IPS-15b (cell line): ENCODE measurements around the gene SLC16A10.
A peak's percentile ranks its signal among the peaks of the same experiment; 100 is the strongest.

Source experiments
- H3K27me3 ChIP-seq: one replicate; pipeline ENCODE4 v1.6.1; 2013; ENCODE audit warnings: low read length; ENCODE audit not compliant: control insufficient read depth, insufficient read depth
- H3K36me3 ChIP-seq: one replicate; pipeline ENCODE4 v1.6.1; 2013; ENCODE audit warnings: low read length; ENCODE audit not compliant: control insufficient read depth, insufficient read depth
- H3K4me1 ChIP-seq: one replicate; pipeline ENCODE4 v1.6.1; 2013; ENCODE audit warnings: mild to moderate bottlenecking, low read length; ENCODE audit not compliant: control insufficient read depth, insufficient read depth
- H3K4me3 ChIP-seq: one replicate; pipeline ENCODE4 v1.5.1; 2013; ENCODE audit warnings: low read depth, low read length
- H3K9ac ChIP-seq: one replicate; pipeline ENCODE4 v1.6.1; 2013; ENCODE audit warnings: low read depth, mild to moderate bottlenecking, low read length
- H3K9me3 ChIP-seq: one replicate; pipeline ENCODE4 v1.6.1; 2013; ENCODE audit warnings: mild to moderate bottlenecking, low read length; ENCODE audit not compliant: control insufficient read depth, insufficient read depth

The SLC16A10 gene

DNA sequence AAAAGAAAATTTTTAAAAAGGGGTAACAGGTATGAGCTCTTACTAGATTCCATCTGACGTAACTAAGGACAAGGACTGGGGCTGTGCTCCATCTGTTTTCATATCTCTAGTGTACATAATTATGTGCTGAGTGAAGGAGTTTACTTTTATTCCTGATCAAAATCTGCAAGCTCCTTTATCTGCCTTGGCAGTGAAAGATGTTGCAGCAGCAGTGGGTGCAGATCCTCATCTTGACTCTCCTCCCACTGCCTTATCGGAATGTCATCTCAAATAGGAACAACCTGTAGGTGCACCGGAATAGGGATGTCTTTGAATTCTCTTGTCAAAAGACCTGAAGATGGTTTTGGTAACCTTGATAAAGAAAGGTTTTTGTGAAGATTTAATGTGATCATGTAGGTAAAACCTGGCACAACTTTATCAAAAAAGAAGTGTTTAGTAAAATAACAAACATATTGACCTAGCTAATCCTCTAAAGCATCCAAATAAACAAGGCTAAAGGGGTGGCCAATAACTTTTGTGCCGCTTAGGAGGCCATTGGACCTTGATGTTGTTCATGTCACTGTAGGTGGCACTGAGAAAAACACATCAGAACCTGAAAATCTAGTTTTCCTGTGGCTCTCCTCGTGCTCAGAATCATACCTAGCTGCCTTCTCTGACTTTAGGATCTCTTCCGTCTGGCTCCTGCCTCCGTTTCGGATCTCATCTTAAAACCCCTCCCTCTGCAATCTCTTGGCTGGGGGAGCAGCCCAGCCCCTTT, 19.0 kb upstream of the SLC16A10 start:
- Histone ChIP-seq H3K36me3 (no peaks in the 10 kb centered on the region), H3K4me1 (no peaks in the 10 kb centered on the region), H3K9me3 (no peaks in the 10 kb centered on the region)

DNA sequence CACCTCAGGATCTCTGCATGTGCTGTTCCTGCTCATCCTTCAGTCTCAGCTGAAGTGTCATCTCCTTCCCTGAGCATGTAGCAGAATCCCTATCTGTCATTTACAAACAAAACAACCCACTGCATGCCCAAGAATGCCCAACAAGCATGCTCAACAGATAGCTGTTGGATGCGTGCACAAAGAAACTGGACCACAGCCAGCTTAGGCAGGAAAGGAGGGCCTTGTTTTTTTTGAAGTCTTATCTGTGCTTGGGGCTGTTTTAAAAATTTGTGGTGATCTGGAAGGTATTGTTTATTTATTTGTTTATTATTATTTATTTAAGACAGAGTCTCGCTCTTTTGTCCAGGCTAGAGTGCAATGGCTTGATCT, 18.5 kb upstream of the SLC16A10 start:
- Histone ChIP-seq H3K36me3 (no peaks in the 10 kb centered on the region), H3K9ac (no peak overlapping the region), H3K27me3 (peaks cover 2% of the 10 kb centered on the region), H3K4me1 (no peaks in the 10 kb centered on the region), H3K9me3 (no peaks in the 10 kb centered on the region), H3K4me3 (no peak overlapping the region)

More for the DNA sequence above, 19.0 kb upstream of the SLC16A10 start:
- Histone ChIP-seq H3K27me3 (peaks cover 2% of the 10 kb centered on the region), H3K9ac (no peak overlapping the region), H3K4me3 (no peak overlapping the region)

DNA sequence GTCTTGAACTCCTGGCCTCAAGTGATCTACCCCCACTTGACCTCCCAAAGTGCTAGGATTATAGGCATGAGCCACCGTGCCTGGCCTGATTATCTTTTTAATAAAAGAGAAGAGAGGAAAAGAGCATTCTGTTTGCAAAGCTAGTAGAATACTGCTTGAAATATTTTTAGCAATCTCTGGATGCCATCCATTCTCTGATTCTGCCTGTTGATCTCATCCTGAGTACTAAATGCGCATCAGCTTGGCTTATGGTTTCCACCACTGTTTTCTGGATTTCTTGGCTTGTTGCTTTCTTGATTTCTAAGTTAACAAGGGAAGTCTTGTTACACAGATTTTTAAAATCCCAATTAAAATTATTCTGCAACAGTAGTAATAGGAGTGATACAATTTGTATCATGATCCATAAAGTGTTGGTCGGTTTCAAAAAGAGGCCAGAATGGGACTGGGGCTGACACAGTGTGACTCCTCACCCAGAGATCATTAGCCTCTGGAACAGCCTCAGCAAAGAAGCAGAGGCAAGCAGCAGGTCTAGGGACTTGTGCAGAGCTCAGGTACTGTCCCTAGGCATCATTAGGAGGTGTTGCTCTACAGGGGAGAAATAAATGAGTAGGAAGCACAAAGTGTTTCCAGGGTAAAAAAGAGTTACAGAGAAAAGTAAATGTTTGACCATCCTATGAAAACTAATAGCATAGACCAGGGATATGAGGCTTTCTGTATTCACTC, 17.8 kb upstream of the SLC16A10 start:
- Histone ChIP-seq H3K27me3 (peaks cover 2% of the 10 kb centered on the region), H3K9me3 (no peaks in the 10 kb centered on the region), H3K4me1 (no peaks in the 10 kb centered on the region), H3K9ac (no peak overlapping the region), H3K36me3 (no peaks in the 10 kb centered on the region), H3K4me3 (no peak overlapping the region)

DNA sequence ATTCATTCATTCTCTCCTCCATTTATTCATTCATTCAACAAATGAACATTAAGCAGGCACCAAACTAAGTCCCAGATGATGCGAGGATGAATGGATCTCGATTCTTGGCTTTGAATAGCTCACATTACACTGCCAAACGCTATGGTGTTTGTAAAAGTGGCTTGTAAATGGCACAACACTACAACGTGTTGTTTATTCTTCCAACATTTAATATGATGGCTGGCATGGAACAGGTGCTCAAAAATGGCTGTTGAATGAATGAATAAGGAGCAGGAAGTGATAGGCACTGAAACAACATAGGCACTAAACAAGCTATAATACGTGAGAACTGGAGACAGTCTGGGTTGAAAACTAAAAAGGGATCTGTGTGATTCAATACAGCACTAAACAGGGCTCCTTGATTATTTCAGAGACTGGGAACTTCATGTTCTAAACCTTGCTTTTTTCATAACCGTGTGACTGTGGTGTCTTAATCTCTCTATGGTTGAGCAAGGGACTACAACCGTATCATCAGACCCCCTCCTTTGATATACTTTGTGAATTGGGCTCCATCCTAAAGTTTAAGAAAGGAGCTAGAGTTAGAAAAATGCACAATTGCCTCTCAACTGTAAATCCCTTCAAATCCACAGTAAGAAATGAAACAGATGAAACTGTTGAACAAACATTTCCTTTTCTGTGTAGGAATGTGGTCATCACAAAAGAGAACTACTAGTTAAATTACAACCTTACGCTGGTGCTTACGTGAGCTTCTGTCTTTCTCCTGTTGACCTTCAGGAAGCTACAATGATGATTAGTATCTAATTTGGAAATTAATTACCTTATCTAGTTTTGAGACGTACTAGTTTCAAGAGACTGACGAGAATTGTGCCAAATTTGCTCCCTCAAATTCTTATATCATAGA, 16.9 kb upstream of the SLC16A10 start:
- Histone ChIP-seq H3K9ac (no peak overlapping the region), H3K36me3 (no peaks in the 10 kb centered on the region), H3K27me3 (peaks cover 2% of the 10 kb centered on the region), H3K4me1 (no peaks in the 10 kb centered on the region), H3K9me3 (no peaks in the 10 kb centered on the region), H3K4me3 (no peak overlapping the region)

DNA sequence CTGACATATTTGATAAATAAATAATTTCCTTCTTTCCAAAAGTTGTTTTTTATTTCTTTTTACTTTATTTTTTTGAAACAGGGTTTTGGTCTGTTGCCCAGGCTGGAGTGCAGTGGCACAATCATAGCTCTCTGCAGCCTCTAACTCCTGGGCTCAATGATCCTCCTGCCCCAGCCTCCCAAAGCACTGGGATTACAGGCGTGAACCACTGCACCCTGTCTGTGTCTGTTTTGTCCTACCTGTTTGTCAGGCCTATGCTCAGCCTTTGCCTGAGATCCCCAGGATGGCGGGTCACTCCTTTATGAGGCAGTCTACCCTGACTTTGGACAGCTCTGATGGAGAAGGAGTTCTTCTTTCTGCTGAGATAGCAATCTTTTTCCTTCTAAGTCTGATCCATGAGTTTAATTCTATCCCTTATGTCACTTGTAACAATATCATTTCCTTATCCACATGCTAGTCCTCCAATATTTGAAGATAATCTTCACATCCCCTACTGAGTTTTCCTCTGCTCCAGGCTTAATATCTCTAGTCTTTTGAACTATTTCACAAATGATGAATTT, 14.4 kb upstream of the SLC16A10 start:
- H3K4me1 ChIP-seq: no peaks in the 10 kb centered on the region
- H3K4me3 ChIP-seq: no peak overlapping the region
- H3K27me3 ChIP-seq: peaks cover 2% of the 10 kb centered on the region
- no peaks in the 10 kb centered on the region for H3K9me3 ChIP-seq
- no peaks in the 10 kb centered on the region for H3K36me3 ChIP-seq
- no peak overlapping the region for H3K9ac ChIP-seq

DNA sequence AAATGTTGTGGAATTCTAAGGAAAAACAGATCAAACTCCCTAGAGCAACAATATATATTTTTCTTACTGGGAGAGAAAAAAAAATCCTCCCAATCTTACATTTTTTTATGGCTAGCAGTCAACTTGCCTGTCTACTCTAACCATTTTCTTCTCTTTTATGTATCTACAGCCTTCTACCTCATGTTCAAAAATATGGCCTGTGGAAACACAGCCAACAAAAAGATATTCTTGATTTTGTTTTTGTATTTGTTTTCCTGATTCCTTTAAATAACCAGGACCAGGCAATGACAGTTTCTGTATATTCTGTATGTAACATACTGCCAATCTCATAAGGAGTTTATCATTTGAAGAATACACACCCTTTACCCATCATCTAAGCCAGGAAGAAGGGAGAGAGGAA, 13.0 kb upstream of the SLC16A10 start:
- no peak overlapping the region for H3K9ac ChIP-seq
- no peaks in the 10 kb centered on the region for H3K4me1 ChIP-seq
- no peaks in the 10 kb centered on the region for H3K9me3 ChIP-seq
- no peaks in the 10 kb centered on the region for H3K36me3 ChIP-seq
- no peaks in the 10 kb centered on the region for H3K27me3 ChIP-seq
- H3K4me3 ChIP-seq: no peak overlapping the region

DNA sequence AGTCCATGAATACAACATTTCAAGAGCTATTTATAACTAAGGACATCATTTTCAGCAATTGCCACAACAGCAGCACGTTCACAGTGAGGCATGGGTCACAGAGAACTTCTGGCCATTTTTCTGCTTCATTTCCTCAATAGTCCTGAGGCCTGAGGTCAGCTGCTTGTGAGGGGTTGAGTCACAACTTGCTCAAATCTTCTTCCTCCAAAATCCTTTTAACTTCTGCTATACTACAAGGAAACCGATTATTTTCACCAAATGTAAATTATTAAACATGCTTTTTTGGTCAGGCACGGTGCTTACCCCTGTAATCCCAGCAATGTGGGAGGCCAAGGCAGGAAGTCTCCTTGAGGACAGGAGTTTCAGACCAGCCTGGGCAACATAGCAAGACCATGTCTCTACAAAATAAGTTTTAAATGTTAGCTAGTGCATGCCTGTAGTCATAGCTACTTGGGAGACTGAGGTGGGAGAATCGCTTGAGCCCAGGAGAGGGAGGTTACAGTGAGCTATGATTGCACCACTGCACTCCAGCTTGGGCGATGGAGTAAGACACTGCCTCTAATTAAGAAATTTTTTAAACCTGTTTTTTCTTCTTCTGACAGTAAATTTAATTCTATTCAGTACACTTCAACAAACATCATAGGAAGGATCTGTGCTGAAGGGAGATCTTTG, 11.1 kb upstream of the SLC16A10 start:
- Histone ChIP-seq H3K9ac (no peak overlapping the region), H3K27me3 (no peaks in the 10 kb centered on the region), H3K9me3 (no peaks in the 10 kb centered on the region), H3K4me3 (no peak overlapping the region), H3K4me1 (no peaks in the 10 kb centered on the region), H3K36me3 (no peaks in the 10 kb centered on the region)

DNA sequence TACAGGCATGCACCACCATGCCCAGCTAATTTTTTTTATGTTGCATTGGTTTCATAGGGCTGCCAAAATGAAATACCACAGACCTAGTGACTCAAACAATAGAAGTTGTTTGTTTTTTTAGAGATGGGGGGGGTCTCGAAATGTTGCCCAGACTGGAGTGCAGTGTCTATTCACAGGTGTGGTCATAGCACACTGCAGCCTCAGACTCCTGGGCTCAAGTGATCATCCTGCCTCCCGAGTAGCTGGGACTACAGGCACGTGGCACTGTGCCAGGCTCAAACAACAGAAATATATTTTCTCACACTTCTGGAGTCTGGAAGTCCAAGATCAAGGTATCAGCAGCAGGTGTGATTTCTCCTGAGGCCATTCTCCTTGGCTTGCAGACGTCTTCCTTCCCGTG, 6.6 kb upstream of the SLC16A10 start:
- no peak overlapping the region for H3K4me3 ChIP-seq
- no peak overlapping the region for H3K9ac ChIP-seq
- no peaks in the 10 kb centered on the region for H3K9me3 ChIP-seq
- H3K36me3 ChIP-seq: no peaks in the 10 kb centered on the region
- H3K4me1 ChIP-seq: no peaks in the 10 kb centered on the region
- peaks cover 3% of the 10 kb centered on the region for H3K27me3 ChIP-seq

DNA sequence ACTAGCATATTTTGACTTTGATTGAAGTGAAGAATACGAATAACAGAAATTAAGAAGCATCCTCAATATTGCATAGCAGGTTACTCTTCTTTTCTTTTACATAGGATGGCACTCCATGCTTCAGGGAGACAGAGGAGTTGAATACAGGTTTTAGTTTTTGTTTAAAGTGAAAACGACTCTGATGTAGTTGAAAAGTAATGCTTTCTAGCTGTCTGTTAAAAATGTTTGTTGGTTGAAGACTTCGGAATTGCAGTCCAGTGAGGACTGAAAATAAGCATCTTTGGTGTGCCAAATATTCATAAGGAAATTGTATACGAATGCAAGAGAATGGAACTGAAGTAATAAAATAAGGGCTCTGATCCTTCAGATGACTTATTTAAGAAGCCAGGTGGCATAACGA, 618 bp upstream of the SLC16A10 start:
- Histone ChIP-seq H3K4me1 (peaks cover 17% of the 10 kb centered on the region), H3K9ac (no peak overlapping the region), H3K9me3 (no peaks in the 10 kb centered on the region), H3K4me3 (peak overlapping the region; percentile 65), H3K27me3 (peaks cover 26% of the 10 kb centered on the region), H3K36me3 (no peaks in the 10 kb centered on the region)

DNA sequence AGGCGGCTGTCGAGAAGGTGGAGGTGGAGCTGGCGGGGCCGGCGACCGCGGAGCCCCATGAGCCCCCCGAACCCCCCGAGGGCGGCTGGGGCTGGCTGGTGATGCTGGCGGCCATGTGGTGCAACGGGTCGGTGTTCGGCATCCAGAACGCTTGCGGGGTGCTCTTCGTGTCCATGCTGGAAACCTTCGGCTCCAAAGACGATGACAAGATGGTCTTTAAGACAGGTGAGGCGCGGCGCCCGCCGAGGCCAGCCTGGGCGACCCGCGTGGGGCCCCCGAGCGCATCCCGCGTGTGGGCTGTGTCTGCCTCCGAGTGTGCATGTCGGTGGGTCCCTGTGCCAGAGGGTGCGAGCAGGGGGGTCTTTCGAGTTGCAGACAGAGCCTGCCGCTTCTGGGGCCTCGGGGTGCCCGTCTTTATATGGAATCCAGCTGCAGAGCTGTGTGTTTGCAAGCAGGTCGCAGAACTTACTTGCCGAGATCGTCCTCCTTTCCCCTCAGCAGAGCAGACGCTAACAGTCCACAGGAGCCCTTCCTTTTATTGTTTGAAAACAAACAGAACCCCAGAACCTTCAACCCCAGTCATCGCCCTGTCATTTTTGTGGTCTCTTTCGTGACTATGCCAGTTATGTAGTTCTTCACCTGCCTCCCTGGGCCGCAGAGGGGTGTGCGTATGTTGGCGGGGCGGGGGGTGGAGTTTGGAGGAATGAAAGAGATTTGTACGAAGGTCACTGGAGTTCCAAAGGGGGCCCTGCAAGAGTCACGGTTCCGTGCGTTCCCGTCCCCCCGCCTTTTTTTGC, 766 bp downstream of the SLC16A10 start:
- H3K4me3 ChIP-seq: peak overlapping the region; percentile 65
- peaks cover 17% of the 10 kb centered on the region for H3K4me1 ChIP-seq
- H3K36me3 ChIP-seq: no peaks in the 10 kb centered on the region
- H3K27me3 ChIP-seq: peaks cover 26% of the 10 kb centered on the region
- H3K9ac ChIP-seq: no peak overlapping the region
- no peaks in the 10 kb centered on the region for H3K9me3 ChIP-seq
